ENCODE results near the gene DNAH6.
A peak's percentile ranks its signal among the peaks of the same experiment; 100 is the strongest.
"Not testable (repeated sequence)": the region's sequence is repeated elsewhere in the genome, so short reads cannot be mapped to it uniquely, and the experiment has no call there.

Gene DNAH6

GRCh38 chr2:84515788-84516187 lies 510 bp upstream of the DNAH6 start:
- DNase-seq: no peak

GRCh38 chr2:84519332-84519957 lies 3.1 kb downstream of the DNAH6 start:
- DNase-seq: no peak

GRCh38 chr2:84526562-84526961 lies 10.3 kb downstream of the DNAH6 start:
- DNase-seq: peak; percentile 31

GRCh38 chr2:84527137-84528129 lies 11.1 kb downstream of the DNAH6 start:
- no peak for DNase-seq

GRCh38 chr2:84532291-84532690 lies 16.0 kb downstream of the DNAH6 start:
- no peak for DNase-seq

DNA sequence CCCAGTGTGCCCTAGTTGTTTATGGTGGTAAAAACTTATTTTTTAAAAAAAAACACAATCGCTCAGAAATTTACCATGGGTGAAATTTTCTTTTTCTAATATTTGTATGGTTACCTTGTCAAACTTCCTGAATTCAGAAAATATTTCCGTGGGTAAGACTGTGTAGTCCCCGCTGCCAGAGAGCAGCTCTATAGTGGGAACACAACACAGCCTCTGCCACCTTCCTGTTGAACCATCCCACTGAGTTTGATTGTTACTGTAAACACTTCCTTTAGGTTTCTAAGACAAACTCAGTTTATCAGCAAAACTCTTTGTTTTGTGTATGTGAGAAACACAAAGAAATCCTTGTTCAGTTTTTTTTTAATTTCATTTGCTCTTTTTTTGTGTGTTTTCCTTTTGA lies 17.9 kb downstream of the DNAH6 start:
- no peak for DNase-seq

GRCh38 chr2:84537251-84537650 lies 21.0 kb downstream of the DNAH6 start:
- no peak for DNase-seq

GRCh38 chr2:84539729-84540128 lies 23.4 kb downstream of the DNAH6 start:
- peak; percentile 32 for DNase-seq

GRCh38 chr2:84545005-84545404 lies 28.7 kb downstream of the DNAH6 start:
- DNase-seq: no peak

- DNase-seq: no peak
These were observed 30.3 kb downstream of the DNAH6 start for GRCh38 chr2:84546551-84546950.

DNA sequence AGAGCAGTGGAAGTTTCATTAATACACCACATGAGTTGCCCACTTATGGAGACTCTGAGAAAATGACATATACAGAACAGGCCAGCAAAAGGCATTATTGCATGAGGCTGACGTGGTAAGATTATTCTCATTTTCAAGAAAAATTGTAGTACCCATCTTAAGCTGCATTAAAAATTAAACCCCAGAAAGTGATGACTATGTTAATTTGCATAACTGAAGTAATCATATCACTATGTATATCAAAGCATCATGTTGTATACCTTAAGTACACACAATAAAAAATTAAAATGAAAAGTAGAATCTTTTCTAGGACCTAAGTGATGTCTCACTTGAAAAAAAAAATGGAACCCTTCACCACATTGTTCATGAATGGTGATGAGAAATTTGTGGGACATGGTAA lies 32.0 kb downstream of the DNAH6 start:
- DNase-seq: no peak

DNA sequence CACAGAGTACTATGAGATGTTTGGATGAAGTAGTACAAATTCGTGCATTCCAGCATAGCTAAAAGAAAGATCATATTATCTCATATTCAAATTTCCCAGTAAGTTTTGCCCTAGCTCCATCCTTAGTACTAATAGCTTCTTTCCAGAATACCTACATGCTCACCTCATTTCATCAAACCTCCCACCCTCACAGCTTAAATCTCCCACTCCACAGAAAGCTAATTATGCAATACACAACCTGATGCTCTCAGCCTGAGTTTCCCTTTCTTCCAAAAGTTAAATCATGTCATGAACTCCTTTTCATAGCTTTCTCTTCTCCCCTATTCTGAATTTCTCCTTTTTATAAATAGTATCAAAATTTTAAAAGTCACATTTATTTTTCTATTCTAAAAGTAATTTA lies 34.6 kb downstream of the DNAH6 start:
- DNase-seq: no peak

- not testable (repeated sequence) for DNase-seq
These were observed 35.2 kb downstream of the DNAH6 start for GRCh38 chr2:84551526-84551925.

- DNase-seq: no peak
These were observed 39.9 kb downstream of the DNAH6 start for GRCh38 chr2:84556190-84556589.

DNA sequence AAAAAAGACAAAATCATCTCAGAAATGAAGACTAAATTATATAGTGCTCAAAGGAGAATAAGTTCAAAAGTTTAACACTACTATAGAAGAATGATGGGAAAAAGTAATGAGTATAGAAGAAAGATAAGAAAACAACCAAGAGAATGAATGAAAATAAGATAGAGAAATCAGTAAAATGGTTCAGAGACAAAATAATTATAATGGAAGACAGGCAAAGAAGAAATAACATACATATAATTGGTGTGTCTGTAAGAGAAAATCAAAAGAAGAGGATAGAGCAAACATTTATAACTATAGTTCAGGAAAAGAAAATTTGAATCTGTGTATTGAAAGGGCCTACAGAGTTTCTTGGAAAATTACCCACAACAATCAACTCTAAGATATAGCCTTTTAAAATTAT lies 43.5 kb downstream of the DNAH6 start:
- DNase-seq: no peak

GRCh38 chr2:84579661-84580060 lies 63.4 kb downstream of the DNAH6 start:
- no peak for DNase-seq

GRCh38 chr2:84603911-84604310 lies 87.6 kb downstream of the DNAH6 start:
- no peak for DNase-seq

DNA sequence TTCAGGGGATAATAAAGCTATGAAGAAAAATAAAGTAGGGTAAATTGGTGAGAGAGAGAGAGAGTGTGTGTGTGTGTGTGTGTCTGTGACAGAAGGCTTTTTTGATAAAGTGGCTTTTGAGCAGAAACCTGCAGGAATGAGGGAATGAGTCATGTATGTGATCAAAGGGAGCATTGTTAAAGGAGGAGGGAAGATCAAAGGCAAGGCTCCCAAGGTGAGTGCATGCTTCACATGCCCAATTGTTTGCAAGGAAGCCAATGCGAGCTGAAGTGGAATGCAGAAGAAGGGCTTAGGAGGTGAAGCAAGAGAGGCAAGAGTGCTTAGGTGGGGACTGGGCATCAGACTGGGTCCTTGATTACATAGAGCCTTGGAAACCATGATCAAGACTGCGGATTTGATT lies 96.8 kb downstream of the DNAH6 start:
- DNase-seq: no peak

GRCh38 chr2:84619794-84620371 lies 103.6 kb downstream of the DNAH6 start:
- DNase-seq: no peak

DNA sequence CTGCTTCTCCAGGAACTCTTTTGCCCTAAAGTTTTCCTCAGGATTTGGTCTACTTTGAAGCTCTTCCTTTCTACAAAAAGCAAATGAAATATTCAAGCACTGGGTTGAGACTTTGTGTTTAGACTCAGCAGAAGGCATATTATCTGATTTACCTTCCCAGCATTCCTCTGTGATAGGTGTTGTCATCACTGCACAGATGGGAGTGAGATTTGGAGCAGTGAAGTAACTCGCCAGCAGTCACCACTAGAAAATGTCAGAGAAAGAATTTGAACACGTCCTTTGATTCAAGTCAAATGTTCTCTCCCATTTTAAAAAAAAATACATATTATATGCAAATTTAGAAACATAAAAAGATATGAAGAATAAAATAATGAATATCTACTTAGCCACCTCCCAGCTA lies 112.2 kb downstream of the DNAH6 start:
- no peak for DNase-seq

DNA sequence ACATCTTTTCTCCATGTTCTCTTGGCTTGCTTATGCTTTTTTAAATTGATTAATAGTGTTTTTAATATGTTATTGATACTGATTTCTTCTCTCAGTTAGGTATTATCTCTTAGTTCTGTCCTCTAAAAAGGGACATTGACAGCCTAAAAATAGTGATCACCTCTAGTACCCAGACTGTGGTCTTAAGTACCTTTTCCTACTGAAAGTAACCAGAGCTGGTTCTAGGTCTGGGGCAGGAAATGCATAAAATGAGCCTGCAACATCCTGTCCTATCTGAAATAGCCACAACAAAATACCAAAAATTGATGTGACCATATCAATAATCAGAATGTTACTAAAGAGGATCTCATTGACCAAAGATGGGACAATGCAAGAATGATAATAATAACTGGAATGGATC lies 113.3 kb downstream of the DNAH6 start:
- DNase-seq: no peak

DNA sequence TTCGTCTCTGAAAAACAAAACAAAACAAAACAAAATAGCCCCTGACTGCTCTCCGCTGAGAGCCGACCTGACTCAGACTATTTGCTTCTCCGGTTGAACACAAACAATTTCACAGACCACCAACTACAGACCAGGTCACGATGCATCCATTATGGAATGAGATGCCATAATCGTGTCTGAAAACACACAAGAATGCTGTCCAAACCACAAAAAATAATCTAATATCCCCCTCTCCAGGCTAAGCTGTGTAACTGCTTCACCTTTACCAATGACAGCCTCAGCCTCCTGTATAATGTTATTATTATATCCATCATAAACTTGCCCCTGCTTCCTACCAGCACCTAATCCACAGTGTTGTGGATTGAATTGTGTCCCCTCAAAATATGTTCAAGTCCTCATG lies 114.7 kb downstream of the DNAH6 start:
- DNase-seq: peak; percentile 65

- DNase-seq: no peak
These were observed 115.7 kb downstream of the DNAH6 start for GRCh38 chr2:84631985-84632384.
